A673 (cell line): Measurements from ENCODE around the gene HS3ST6. TPM values are rescaled to one million over a fixed set of nuclear protein-coding genes. Genes with fewer than 3 reads are reported as not detected.

Source experiments
- BruUV-seq: library from RNA; stranded (reverse); fragments of 400-500 nt; replicated peaks from 2 replicates; lab custom pipeline; 2021; lab: Mats Ljungman, UMichigan
- CTCF ChIA-PET: fragments of 300-600 bp; sonication (Branson Sonifier 250); formaldehyde crosslinking; loops from one replicate; lab custom pipeline; 2022; ENCODE audit warnings: antibody characterized with exemption; lab: Charles Lee
- POLR2A ChIA-PET: fragments of 300-600 bp; sonication (Branson Sonifier 250); formaldehyde crosslinking; loops from one replicate; lab custom pipeline; 2022; ENCODE audit warnings: antibody characterized with exemption; ENCODE audit not compliant: low non-redundant PET; lab: Charles Lee
- DNase-seq: peaks from one replicate; pipeline ENCODE4 v3.0.0-alpha.2; 2015; ENCODE audit warnings: low spot score
- H3K27ac ChIP-seq: fragments of 200-600 bp; sonication (generic); 2 replicates; pipeline ENCODE4 v1.5.1; 2016; ENCODE audit warnings: mixed run types, low read depth, mild to moderate bottlenecking, mixed read lengths, antibody characterized with exemption, low read length; ENCODE audit not compliant: poor library complexity, severe bottlenecking
- H3K27me3 ChIP-seq: fragments of 200-600 bp; sonication (generic); replicated peaks from 2 replicates; pipeline ENCODE4 v1.6.1; 2017; ENCODE audit warnings: mixed run types, low read depth, mild to moderate bottlenecking, mixed read lengths, antibody characterized with exemption, low read length; ENCODE audit not compliant: insufficient read depth, poor library complexity
- H3K36me3 ChIP-seq: fragments of 200-600 bp; sonication (generic); 2 replicates; pipeline ENCODE4 v1.6.1; 2016; ENCODE audit warnings: mixed run types, mild to moderate bottlenecking, mixed read lengths, antibody characterized with exemption, low read length; ENCODE audit not compliant: insufficient read depth, poor library complexity, severe bottlenecking
- H3K4me1 ChIP-seq: fragments of 200-600 bp; sonication (generic); 2 replicates; pipeline ENCODE4 v1.6.1; 2017; ENCODE audit warnings: mixed run types, mild to moderate bottlenecking, mixed read lengths, antibody characterized with exemption, low read length; ENCODE audit not compliant: insufficient read depth, poor library complexity, severe bottlenecking
- H3K4me3 ChIP-seq: fragments of 200-600 bp; sonication (generic); 2 replicates; pipeline ENCODE4 v1.5.1; 2016; ENCODE audit warnings: low read depth, mixed run types, mild to moderate bottlenecking, mixed read lengths, low read length; ENCODE audit not compliant: poor library complexity, severe bottlenecking
- H3K9me3 ChIP-seq: fragments of 200-600 bp; sonication (generic); 2 replicates; pipeline ENCODE4 v1.6.1; 2016; ENCODE audit warnings: mixed run types, low read depth, mild to moderate bottlenecking, mixed read lengths, antibody characterized with exemption, low read length; ENCODE audit not compliant: poor library complexity, severe bottlenecking
- CTCF ChIP-seq: fragments of 300-800, 200-600 bp; sonication (generic); conservative IDR thresholded peaks from 2 replicates; pipeline ENCODE4 v1.5.1; 2017; ENCODE audit warnings: low read depth, mild to moderate bottlenecking, antibody characterized with exemption, low read length, moderate library complexity, mixed read lengths
- EZH2 ChIP-seq: fragments of 200-600 bp; sonication (generic); IDR thresholded peaks from 2 replicates; pipeline ENCODE4 v1.6.1; 2017; ENCODE audit warnings: borderline replicate concordance, low read depth, mild to moderate bottlenecking, mixed read lengths, antibody characterized with exemption, low read length; ENCODE audit not compliant: poor library complexity, severe bottlenecking
- intact Hi-C: fragments of 100-400 bp; cut with micrococcal nuclease; formaldehyde crosslinking; loops from one replicate; pipeline ENCODE4 v1.10.0; 2022; ENCODE audit not compliant: unreplicated experiment
- total RNA-seq: library from RNA; stranded (reverse); gene quantifications from 2 replicates; pipeline ENCODE4 v1.2.3, GENCODE V29; 2021

The HS3ST6 gene
- total RNA-seq, 1 experiment from 2014 or later = not detected

- CTCF ChIA-PET = interaction anchor here (1.0 kb wide), 1 partner anchor 179 kb away, joined by 3 read pairs; no protein-coding TSS in a partner anchor
- POLR2A ChIA-PET = no interaction called here
- no peaks in the 10 kb centered on the region for H3K9me3 ChIP-seq
- H3K36me3 ChIP-seq = peaks cover 27% of the 10 kb centered on the region
- peak; percentile 52 for DNase-seq
- no TSS peak for BruUV-seq
- TF ChIP-seq CTCF = no peak
- intact Hi-C loops = no loop called here
- H3K27ac ChIP-seq = peak overlapping the region; percentile 20
- H3K27me3 ChIP-seq = no peaks in the 10 kb centered on the region
- H3K4me3 ChIP-seq = no peak overlapping the region
- peaks cover 24% of the 10 kb centered on the region for H3K4me1 ChIP-seq
These were observed 43.4 kb upstream of the HS3ST6 start for GRCh38 chr16:1961651-1962067.

- Histone ChIP-seq H3K27me3 (no peaks in the 10 kb centered on the region), H3K27ac (peak overlapping the region; percentile 86), H3K4me3 (peak overlapping the region; percentile 88), H3K9me3 (no peaks in the 10 kb centered on the region), H3K36me3 (peaks cover 27% of the 10 kb centered on the region), H3K4me1 (peaks cover 23% of the 10 kb centered on the region)
- no peak for TF ChIP-seq CTCF
- no peak for TF ChIP-seq EZH2
- peak; percentile 83 for DNase-seq
- intact Hi-C loops = no loop called here
- ChIA-PET CTCF (interaction anchor here (1.2 kb wide), 1 partner anchor 180 kb away, joined by 6 read pairs; no protein-coding TSS in a partner anchor), POLR2A (interaction anchor here (0.6 kb wide), 1 partner anchor 1619 kb away, joined by 3 read pairs; no protein-coding TSS in a partner anchor)
- BruUV-seq = TSS peak; percentile 32
These were observed 42.7 kb upstream of the HS3ST6 start for GRCh38 chr16:1960665-1961630.

GRCh38 chr16:1959269-1960039, 41.2 kb upstream of the HS3ST6 start, which contains the start of gene NDUFB10:
NDUFB10 (plus strand) TSS chr16:1959538; CDS start chr16:1959625, 87 bp downstream.
- TF ChIP-seq CTCF (peak; percentile 59), EZH2 (no peak)
- Histone ChIP-seq H3K27ac (peak within 1 kb of the TSS; percentile 86), H3K4me1 (peaks cover 16% of the 10 kb centered on the region), H3K36me3 (peaks cover 27% of the 10 kb centered on the region), H3K27me3 (no peaks in the 10 kb centered on the region), H3K9me3 (no peaks in the 10 kb centered on the region), H3K4me3 (peak within 1 kb of the TSS; percentile 88)
- no TSS peak for BruUV-seq
- intact Hi-C loops = no loop called here
- peak; percentile 91 for DNase-seq
- ChIA-PET POLR2A (no interaction called here), CTCF (no interaction called here)
